ENCODE measurements around the gene GUCA2A. TPM values are rescaled to one million over a fixed set of nuclear protein-coding genes. Genes with fewer than 3 reads are reported as not detected.

Gene GUCA2A
- total and polyA plus RNA-seq, 2 of the 13 experiments (the other 11 are each of a cell fraction or from before 2014, with no cell fraction given): not detected

DNA sequence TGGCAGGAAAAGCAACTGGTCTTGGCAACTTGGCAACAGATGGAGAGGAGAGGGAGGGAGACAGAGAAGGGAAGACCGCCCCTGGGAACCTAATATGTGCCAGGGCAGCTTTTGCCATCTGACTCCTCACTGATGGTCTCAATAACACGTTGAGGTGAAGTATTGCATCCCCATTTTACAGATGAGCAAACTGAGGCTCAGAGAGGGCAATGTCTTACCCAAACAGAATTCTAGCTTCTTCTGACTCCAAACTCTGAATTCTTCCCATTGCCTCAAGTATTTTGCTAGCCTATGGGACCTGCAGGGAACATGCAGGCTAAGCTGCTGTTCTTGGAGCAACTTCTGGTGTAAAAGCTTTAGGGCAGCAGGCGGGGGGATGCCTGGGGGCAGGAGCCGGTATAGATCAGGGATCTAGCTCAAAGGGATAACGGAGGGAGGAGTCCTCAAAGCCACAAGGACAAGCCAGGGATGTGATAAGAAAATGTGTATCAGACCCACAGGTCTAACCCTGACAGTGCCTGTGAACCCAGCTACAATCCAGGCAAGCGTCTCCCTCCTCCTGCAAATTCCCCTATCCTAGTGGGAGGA, 7.2 kb upstream of the GUCA2A start:
- intact Hi-C loops (cut with micrococcal nuclease; ENCODE audit: unreplicated experiment): no loop called here
- CTCF ChIA-PET (ENCODE audit: low intra/inter-chr PET ratio, low total read pairs): interaction anchor here (3.0 kb wide), 1 partner anchor 25 kb away, joined by 31 read pairs; no protein-coding TSS in a partner anchor
- ATAC-seq: no peak

More for the DNA sequence above, 7.2 kb upstream of the GUCA2A start:
- H2AFZ ChIP-seq (ENCODE audit: low read length): no peak overlapping the region
- DNase-seq (ENCODE audit: low spot score) (no peak), FAIRE-seq (no peak)
- WGBS (ENCODE audit: low lambda C conversion rate): 65% methylated on average over 4 of the region's 6 CpGs
- BruUV-seq (replicated peaks): no TSS peak
- no peaks in the 10 kb centered on the region for H3K36me3 ChIP-seq (replicated peaks in 1 of 2; ENCODE audit: control insufficient read depth in 1 of 2, insufficient read depth in 2 of 2, low read length in 2 of 2)
- H3K27ac ChIP-seq (ENCODE audit: extremely low read length, insufficient read depth, low read length): no peak overlapping the region
- POLR2A ChIA-PET: no interaction called here
- no peak overlapping the region for H3K4me3 ChIP-seq (replicated peaks in 1 of 3; ENCODE audit: insufficient read depth in 1 of 3, low read depth in 2 of 3, low read length in 3 of 3)
- H3K79me2 ChIP-seq (ENCODE audit: insufficient read depth, low read length): no peaks in the 10 kb centered on the region
- no peaks in the 10 kb centered on the region for H4K20me1 ChIP-seq (ENCODE audit: insufficient read depth, low read length)
- H3K27me3 ChIP-seq (ENCODE audit: control insufficient read depth in 1 of 2, insufficient read depth in 2 of 2, low read length in 2 of 2): no peaks in the 10 kb centered on the region
- TF ChIP-seq ZNF143 (CRISPR knock-in tag; IDR thresholded peaks at IDR 0.05) (no peak), NFYB (CRISPR knock-in tag; IDR thresholded peaks at IDR 0.05) (no peak), ZNF629 (CRISPR knock-in tag; conservative IDR thresholded peaks at IDR 0.05) (peak; percentile 88)
- TF ChIP-seq, protein P1, sequence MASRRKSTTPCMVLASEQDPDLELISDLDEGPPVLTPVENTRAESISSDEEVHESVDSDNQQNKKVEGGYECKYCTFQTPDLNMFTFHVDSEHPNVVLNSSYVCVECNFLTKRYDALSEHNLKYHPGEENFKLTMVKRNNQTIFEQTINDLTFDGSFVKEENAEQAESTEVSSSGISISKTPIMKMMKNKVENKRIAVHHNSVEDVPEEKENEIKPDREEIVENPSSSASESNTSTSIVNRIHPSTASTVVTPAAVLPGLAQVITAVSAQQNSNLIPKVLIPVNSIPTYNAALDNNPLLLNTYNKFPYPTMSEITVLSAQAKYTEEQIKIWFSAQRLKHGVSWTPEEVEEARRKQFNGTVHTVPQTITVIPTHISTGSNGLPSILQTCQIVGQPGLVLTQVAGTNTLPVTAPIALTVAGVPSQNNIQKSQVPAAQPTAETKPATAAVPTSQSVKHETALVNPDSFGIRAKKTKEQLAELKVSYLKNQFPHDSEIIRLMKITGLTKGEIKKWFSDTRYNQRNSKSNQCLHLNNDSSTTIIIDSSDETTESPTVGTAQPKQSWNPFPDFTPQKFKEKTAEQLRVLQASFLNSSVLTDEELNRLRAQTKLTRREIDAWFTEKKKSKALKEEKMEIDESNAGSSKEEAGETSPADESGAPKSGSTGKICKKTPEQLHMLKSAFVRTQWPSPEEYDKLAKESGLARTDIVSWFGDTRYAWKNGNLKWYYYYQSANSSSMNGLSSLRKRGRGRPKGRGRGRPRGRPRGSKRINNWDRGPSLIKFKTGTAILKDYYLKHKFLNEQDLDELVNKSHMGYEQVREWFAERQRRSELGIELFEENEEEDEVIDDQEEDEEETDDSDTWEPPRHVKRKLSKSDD (CRISPR knock-in tag; IDR thresholded peaks at IDR 0.05; ENCODE audit: low read depth): no peak
- in situ Hi-C loops (cut with HindIII; ENCODE audit: extremely low pct_ligation_motif_present, low pct_unique_long_range_greater_than_20kb): no loop called here
- no peak overlapping the region for H3K9ac ChIP-seq (ENCODE audit: insufficient read depth, low read depth, low read length)
- no peaks in the 10 kb centered on the region for H3K9me3 ChIP-seq (ENCODE audit: low read length)
- no peak overlapping the region for H3K4me2 ChIP-seq (ENCODE audit: low read depth, low read length)
- H3K4me1 ChIP-seq (ENCODE audit: insufficient read depth, low read length): peaks cover 14% of the 10 kb centered on the region

All from HepG2 (cell line).